ENCODE results near the gene MAP3K10.

Gene MAP3K10

DNA sequence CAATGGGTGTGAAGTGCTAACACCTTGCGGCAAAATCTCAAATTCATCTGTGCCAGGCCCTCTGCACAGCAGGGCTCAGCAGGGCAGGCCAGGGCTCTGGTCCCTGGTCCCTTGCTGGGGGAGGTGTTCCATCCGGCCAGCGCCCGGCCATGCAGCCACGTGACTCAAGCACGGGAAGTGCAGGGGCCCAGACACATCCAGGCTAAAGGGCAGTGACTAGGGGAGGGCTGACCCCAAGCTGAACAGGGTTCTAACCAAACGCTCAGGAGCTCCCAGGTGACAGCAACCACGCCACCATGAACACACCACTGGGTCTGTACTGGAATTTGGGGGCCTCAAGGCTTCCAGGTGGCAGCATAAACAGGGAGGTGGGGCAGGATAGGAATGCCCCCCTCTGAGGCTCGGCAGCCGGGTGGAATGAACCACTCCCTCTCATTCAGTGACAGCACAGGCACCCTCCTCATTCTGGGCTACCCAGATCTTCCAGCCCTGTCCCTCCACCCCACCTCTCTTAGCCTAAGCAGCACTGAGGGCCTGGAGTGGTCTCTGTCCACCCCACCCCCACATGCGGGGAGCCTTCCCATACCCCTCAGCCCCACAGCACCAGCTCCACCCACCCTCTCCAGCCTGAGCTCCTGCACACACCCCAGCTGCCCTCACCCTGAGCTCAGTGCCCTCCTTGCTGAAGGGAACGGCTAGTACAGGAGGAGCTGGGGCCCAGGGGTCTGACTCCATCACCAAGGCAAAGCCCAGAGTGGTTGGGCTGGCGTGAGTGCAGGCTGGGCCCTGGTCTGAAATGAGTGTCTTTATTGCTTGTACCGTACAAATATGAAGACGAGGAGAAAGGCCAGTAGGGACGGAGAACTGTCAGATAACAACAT lies 40.6 kb downstream of the MAP3K10 start:
- H3K9ac ChIP-seq (ENCODE audit: insufficient read length) = no peak overlapping the region

DNA sequence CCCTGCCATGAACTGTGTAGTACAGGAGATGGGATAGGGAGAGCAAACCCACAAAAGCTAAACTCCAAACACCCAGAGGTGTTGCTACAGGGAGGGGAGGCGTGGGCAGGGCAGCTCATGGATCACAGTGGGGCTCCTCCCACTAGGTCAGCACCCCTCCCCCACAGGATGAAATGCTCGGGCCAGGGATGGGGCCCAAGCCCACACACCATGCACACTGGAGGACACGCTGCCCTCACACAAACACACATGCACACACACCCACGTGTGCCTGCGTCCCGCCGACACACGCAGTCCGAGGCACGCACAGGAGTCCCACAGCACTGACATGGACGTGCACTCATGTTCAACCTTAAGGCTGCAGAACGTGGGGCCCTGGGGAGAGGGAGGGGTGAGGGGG lies 41.3 kb downstream of the MAP3K10 start:
- no peak for TF ChIP-seq POLR2AphosphoS5 (IDR thresholded peaks at IDR 0.05; ENCODE audit: borderline replicate concordance, low read depth, low read length)
- Histone ChIP-seq H3K4me3 (no peak overlapping the region), H3K9ac (ENCODE audit: insufficient read length) (no peak overlapping the region), H3K9me3 (ENCODE audit: low read depth, low read length) (no peaks in the 10 kb centered on the region), H3K36me3 (ENCODE audit: insufficient read depth, low read length) (peaks cover 8% of the 10 kb centered on the region; the same call in 1 of the 2 replicates), H3K27ac (no peak overlapping the region)
- no peak for DNase-seq (ENCODE audit: low read depth, low spot score)

More for the DNA sequence above, 40.6 kb downstream of the MAP3K10 start:
- Histone ChIP-seq H3K4me3 (no peak overlapping the region), H3K36me3 (ENCODE audit: insufficient read depth, low read length) (peaks cover 5% of the 10 kb centered on the region; the same call in 1 of the 2 replicates), H3K9me3 (ENCODE audit: low read depth, low read length) (no peaks in the 10 kb centered on the region), H3K27ac (no peak overlapping the region)
- no peak for TF ChIP-seq EZH2 (IDR thresholded peaks at IDR 0.05)
- no peak for TF ChIP-seq POLR2AphosphoS5 (IDR thresholded peaks at IDR 0.05; ENCODE audit: borderline replicate concordance, low read depth, low read length)
- no peak for TF ChIP-seq FOXP2 (optimal IDR thresholded peaks at IDR 0.05; ENCODE audit: control extremely low read depth, extremely low read length, insufficient read depth)
- DNase-seq (ENCODE audit: low read depth, low spot score) = no peak

DNA sequence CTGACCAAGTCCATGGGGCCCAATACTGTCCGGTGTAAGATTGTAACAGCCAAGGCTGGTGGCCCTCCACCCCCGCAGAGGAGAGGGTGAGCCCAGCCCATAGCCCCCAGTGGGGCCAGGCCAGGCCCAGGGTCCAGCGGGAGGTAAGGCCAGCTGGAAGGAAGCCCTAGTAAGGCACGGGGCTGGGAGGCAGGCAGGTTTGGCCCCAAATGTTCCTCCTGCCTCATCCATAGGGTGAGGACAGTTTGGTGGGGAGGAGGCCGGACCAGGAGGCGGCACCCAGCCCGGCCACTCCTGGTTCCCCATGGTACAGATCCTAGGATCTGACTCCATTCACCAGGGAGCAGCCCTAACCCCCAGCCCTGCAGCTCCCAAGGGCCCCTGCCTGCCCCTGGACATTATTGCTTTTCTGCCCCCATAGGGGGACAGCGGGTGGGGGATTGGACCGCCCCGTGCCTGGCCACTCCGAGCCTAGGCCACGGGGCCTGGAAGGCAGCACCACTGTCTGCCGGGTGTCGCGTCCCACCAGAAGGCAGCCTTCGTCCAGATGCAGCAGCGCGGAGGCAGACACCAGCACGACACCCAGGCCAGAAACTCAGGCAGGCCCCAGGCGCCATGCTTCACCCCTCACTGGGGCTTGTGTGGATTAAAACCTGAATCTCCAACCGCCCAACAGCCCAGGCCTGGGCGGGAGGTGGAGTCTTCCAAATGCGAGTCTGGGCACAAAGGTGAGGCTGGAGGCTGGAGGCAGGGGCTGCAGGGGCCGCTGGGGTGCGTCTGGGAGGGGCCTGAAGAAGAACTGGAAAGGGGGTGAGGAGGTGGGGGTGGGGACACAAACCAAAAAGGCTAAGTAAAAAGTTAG lies 42.0 kb downstream of the MAP3K10 start:
- Histone ChIP-seq H3K27ac (no peak overlapping the region), H3K36me3 (ENCODE audit: insufficient read depth, low read length) (peaks cover 14% of the 10 kb centered on the region; the same call in 1 of the 2 replicates), H3K9ac (ENCODE audit: insufficient read length) (no peak overlapping the region), H3K9me3 (ENCODE audit: low read depth, low read length) (no peaks in the 10 kb centered on the region), H3K4me3 (no peak overlapping the region)
- TF ChIP-seq EZH2 (IDR thresholded peaks at IDR 0.05) (no peak), FOXP2 (optimal IDR thresholded peaks at IDR 0.05; ENCODE audit: control extremely low read depth, extremely low read length, insufficient read depth) (no peak), POLR2AphosphoS5 (IDR thresholded peaks at IDR 0.05; ENCODE audit: borderline replicate concordance, low read depth, low read length) (no peak)
- no peak for DNase-seq (ENCODE audit: low read depth, low spot score)

GRCh38 chr19:40233811-40234389 lies 42.7 kb downstream of the MAP3K10 start:
- Histone ChIP-seq H3K27ac (no peak overlapping the region), H3K36me3 (ENCODE audit: insufficient read depth, low read length) (peaks cover 17% of the 10 kb centered on the region; the same call in 1 of the 2 replicates), H3K9me3 (ENCODE audit: low read depth, low read length) (no peaks in the 10 kb centered on the region), H3K9ac (ENCODE audit: insufficient read length) (no peak overlapping the region), H3K4me3 (no peak overlapping the region)
- no peak for DNase-seq (ENCODE audit: low read depth, low spot score)
- no peak for TF ChIP-seq POLR2AphosphoS5 (IDR thresholded peaks at IDR 0.05; ENCODE audit: borderline replicate concordance, low read depth, low read length)

GRCh38 chr19:40234429-40235237 lies 43.4 kb downstream of the MAP3K10 start:
- TF ChIP-seq FOXP2 (optimal IDR thresholded peaks at IDR 0.05; ENCODE audit: control extremely low read depth, extremely low read length, insufficient read depth) (no peak), POLR2AphosphoS5 (IDR thresholded peaks at IDR 0.05; ENCODE audit: borderline replicate concordance, low read depth, low read length) (no peak), EZH2 (IDR thresholded peaks at IDR 0.05) (no peak)
- no peaks in the 10 kb centered on the region for H3K9me3 ChIP-seq (ENCODE audit: low read depth, low read length)
- no peak overlapping the region for H3K9ac ChIP-seq (ENCODE audit: insufficient read length)
- no peak overlapping the region for H3K4me3 ChIP-seq
- H3K36me3 ChIP-seq (ENCODE audit: insufficient read depth, low read length) = peaks cover 25% of the 10 kb centered on the region; the same call in 1 of the 2 replicates
- no peak overlapping the region for H3K27ac ChIP-seq
- no peak for DNase-seq (ENCODE audit: low read depth, low spot score)

GRCh38 chr19:40235238-40236025 lies 44.2 kb downstream of the MAP3K10 start:
- no peak for DNase-seq (ENCODE audit: low read depth, low spot score)
- TF ChIP-seq FOXP2 (optimal IDR thresholded peaks at IDR 0.05; ENCODE audit: control extremely low read depth, extremely low read length, insufficient read depth) (no peak), EZH2 (IDR thresholded peaks at IDR 0.05) (no peak), POLR2AphosphoS5 (IDR thresholded peaks at IDR 0.05; ENCODE audit: borderline replicate concordance, low read depth, low read length) (no peak)
- Histone ChIP-seq H3K9ac (ENCODE audit: insufficient read length) (no peak overlapping the region), H3K9me3 (ENCODE audit: low read depth, low read length) (no peaks in the 10 kb centered on the region), H3K27ac (no peak overlapping the region), H3K36me3 (ENCODE audit: insufficient read depth, low read length) (peaks cover 31% of the 10 kb centered on the region; the same call in 1 of the 2 replicates), H3K4me3 (no peak overlapping the region)

GRCh38 chr19:40236026-40236355 lies 44.8 kb downstream of the MAP3K10 start:
- H3K27ac ChIP-seq = no peak overlapping the region
- H3K9ac ChIP-seq (ENCODE audit: insufficient read length) = no peak overlapping the region
- H3K9me3 ChIP-seq (ENCODE audit: low read depth, low read length) = no peaks in the 10 kb centered on the region
- DNase-seq (ENCODE audit: low read depth, low spot score) = no peak
- no peak for TF ChIP-seq POLR2AphosphoS5 (IDR thresholded peaks at IDR 0.05; ENCODE audit: borderline replicate concordance, low read depth, low read length)
- TF ChIP-seq EZH2 (IDR thresholded peaks at IDR 0.05) = no peak
- no peak for TF ChIP-seq FOXP2 (optimal IDR thresholded peaks at IDR 0.05; ENCODE audit: control extremely low read depth, extremely low read length, insufficient read depth)
- peaks cover 31% of the 10 kb centered on the region; the same call in 1 of the 2 replicates for H3K36me3 ChIP-seq (ENCODE audit: insufficient read depth, low read length)
- H3K4me3 ChIP-seq = no peak overlapping the region

Measured in SK-N-MC (cell line).